Mesothelial cell of epicardium (in vitro differentiated cells): ENCODE data around the gene NPTXR. TPM values are rescaled to one million over a fixed set of nuclear protein-coding genes. Genes with fewer than 3 reads are reported as not detected.
A peak's percentile ranks its signal among the peaks of the same experiment; 100 is the strongest.

Source experiments
- DNase-seq, 2 experiments: peaks; one replicate each; pipeline ENCODE4 v3.0.0; 2021; ENCODE audit warnings: low spot score in 2 of 2; ENCODE audit not compliant: unreplicated experiment in 2 of 2
- H3K27ac Mint-ChIP-seq: 2 replicates; pipeline ENCODE4 v1.8.0; 2021; ENCODE audit warnings: mixed read lengths
- H3K27me3 Mint-ChIP-seq: 2 replicates; pipeline ENCODE4 v1.8.0; 2021; ENCODE audit warnings: low read depth, mixed read lengths
- H3K36me3 Mint-ChIP-seq: 2 replicates; pipeline ENCODE4 v1.8.0; 2021; ENCODE audit warnings: mixed read lengths
- H3K4me1 Mint-ChIP-seq: 2 replicates; pipeline ENCODE4 v1.8.0; 2021; ENCODE audit warnings: mixed read lengths
- H3K4me3 Mint-ChIP-seq: 2 replicates; pipeline ENCODE4 v1.8.0; 2021; ENCODE audit warnings: mild to moderate bottlenecking, moderate library complexity, mixed read lengths
- H3K9me3 Mint-ChIP-seq: 2 replicates; pipeline ENCODE4 v1.8.0; 2021; ENCODE audit warnings: mixed read lengths
- CTCF ChIP-seq: fragments of 200-600 bp; sonication (generic); IDR thresholded peaks from one replicate; pipeline ENCODE4 v1.5.0; 2021; ENCODE audit warnings: antibody characterized with exemption; ENCODE audit not compliant: unreplicated experiment
- total RNA-seq: library from RNA; stranded (reverse); gene quantifications from 3 replicates; pipeline ENCODE4 v1.2.1, GENCODE V29; 2021

Gene NPTXR
- total RNA-seq, 1 donor from 2014 or later, result 10.1 TPM

- H3K4me3 Mint-ChIP-seq, result peak overlapping the region; percentile 87
- peak in 1 of 2 experiments; percentile 37 for DNase-seq
- peaks cover 33% of the 10 kb centered on the region for H3K4me1 Mint-ChIP-seq
- H3K36me3 Mint-ChIP-seq, result no peaks in the 10 kb centered on the region
- H3K27me3 Mint-ChIP-seq, result peaks cover 7% of the 10 kb centered on the region
- H3K27ac Mint-ChIP-seq, result peak overlapping the region; percentile 85
- TF ChIP-seq CTCF, result no peak
- no peaks in the 10 kb centered on the region for H3K9me3 Mint-ChIP-seq
These were observed 27.0 kb upstream of the NPTXR start for GRCh38 chr22:38870791-38871359.

GRCh38 chr22:38870312-38870741, 26.5 kb upstream of the NPTXR start:
- Mint-ChIP-seq H3K27ac (peak overlapping the region; percentile 85), H3K4me1 (peaks cover 33% of the 10 kb centered on the region), H3K9me3 (no peaks in the 10 kb centered on the region), H3K36me3 (no peaks in the 10 kb centered on the region), H3K27me3 (peaks cover 7% of the 10 kb centered on the region), H3K4me3 (peak overlapping the region; percentile 87)
- peak; percentile 84 for TF ChIP-seq CTCF
- DNase-seq, result peak; percentile 71 to 89

GRCh38 chr22:38869663-38870062, 25.8 kb upstream of the NPTXR start:
- no peaks in the 10 kb centered on the region for H3K36me3 Mint-ChIP-seq
- no peaks in the 10 kb centered on the region for H3K9me3 Mint-ChIP-seq
- peaks cover 33% of the 10 kb centered on the region for H3K4me1 Mint-ChIP-seq
- TF ChIP-seq CTCF, result no peak
- peak in 1 of 2 experiments; percentile 10 for DNase-seq
- H3K4me3 Mint-ChIP-seq, result no peak overlapping the region
- peaks cover under 1% of the 10 kb centered on the region for H3K27me3 Mint-ChIP-seq
- H3K27ac Mint-ChIP-seq, result no peak overlapping the region

- no peaks in the 10 kb centered on the region for H3K27me3 Mint-ChIP-seq
- TF ChIP-seq CTCF, result peak; percentile 90
- H3K9me3 Mint-ChIP-seq, result no peaks in the 10 kb centered on the region
- H3K4me1 Mint-ChIP-seq, result peaks cover 32% of the 10 kb centered on the region
- H3K4me3 Mint-ChIP-seq, result no peak overlapping the region
- peaks cover 2% of the 10 kb centered on the region for H3K36me3 Mint-ChIP-seq
- peak; percentile 75 to 90 for DNase-seq
- no peak overlapping the region for H3K27ac Mint-ChIP-seq
These were observed 25.1 kb upstream of the NPTXR start for GRCh38 chr22:38868886-38869381.

GRCh38 chr22:38868286-38868721, 24.5 kb upstream of the NPTXR start:
- H3K4me3 Mint-ChIP-seq, result no peak overlapping the region
- TF ChIP-seq CTCF, result no peak

More at GRCh38 chr22:38868286-38868721, 24.5 kb upstream of the NPTXR start:
- no peak for DNase-seq
- peaks cover 2% of the 10 kb centered on the region for H3K36me3 Mint-ChIP-seq
- H3K27ac Mint-ChIP-seq, result no peak overlapping the region
- H3K4me1 Mint-ChIP-seq, result peaks cover 26% of the 10 kb centered on the region
- no peaks in the 10 kb centered on the region for H3K27me3 Mint-ChIP-seq
- H3K9me3 Mint-ChIP-seq, result no peaks in the 10 kb centered on the region
